PC-9 (cell line): ENCODE results near the gene PIEZO2.

Experiments
- EZH2 ChIP-seq: fragments of 200-600 bp; sonication (generic); IDR thresholded peaks from 2 replicates; pipeline ENCODE4 v1.8.0; 2017; ENCODE audit warnings: antibody characterized with exemption, low read depth
- TF ChIP-seq, protein P1 (sequence below): fragments of 200-600 bp; sonication (generic); conservative IDR thresholded peaks from 2 replicates; pipeline ENCODE4 v1.6.1; 2017; ENCODE audit warnings: mixed run types, antibody characterized with exemption, mild to moderate bottlenecking, moderate library complexity

DNA sequence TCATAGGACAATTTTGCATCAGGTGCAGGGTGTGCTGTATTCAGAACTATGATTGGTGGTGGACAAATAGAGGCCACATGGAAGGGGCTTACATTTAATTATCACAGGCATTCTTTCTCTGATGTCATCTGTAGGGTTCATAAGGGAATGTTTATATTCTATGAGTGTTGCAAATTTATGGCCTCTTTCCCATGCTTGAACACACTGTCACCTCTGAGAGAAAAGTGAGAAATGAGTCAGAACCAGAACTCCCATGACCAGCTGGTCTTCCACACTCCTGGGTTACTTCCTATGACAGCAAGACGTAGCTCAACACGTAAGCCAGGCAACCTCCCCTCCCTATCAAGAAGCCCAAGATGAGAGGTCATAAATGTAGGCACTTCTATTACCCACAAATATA lies 310.8 kb downstream of the PIEZO2 start:
- TF ChIP-seq, protein P1, sequence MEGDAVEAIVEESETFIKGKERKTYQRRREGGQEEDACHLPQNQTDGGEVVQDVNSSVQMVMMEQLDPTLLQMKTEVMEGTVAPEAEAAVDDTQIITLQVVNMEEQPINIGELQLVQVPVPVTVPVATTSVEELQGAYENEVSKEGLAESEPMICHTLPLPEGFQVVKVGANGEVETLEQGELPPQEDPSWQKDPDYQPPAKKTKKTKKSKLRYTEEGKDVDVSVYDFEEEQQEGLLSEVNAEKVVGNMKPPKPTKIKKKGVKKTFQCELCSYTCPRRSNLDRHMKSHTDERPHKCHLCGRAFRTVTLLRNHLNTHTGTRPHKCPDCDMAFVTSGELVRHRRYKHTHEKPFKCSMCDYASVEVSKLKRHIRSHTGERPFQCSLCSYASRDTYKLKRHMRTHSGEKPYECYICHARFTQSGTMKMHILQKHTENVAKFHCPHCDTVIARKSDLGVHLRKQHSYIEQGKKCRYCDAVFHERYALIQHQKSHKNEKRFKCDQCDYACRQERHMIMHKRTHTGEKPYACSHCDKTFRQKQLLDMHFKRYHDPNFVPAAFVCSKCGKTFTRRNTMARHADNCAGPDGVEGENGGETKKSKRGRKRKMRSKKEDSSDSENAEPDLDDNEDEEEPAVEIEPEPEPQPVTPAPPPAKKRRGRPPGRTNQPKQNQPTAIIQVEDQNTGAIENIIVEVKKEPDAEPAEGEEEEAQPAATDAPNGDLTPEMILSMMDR: no peak
- TF ChIP-seq EZH2: no peak
